ENCODE data around the gene SMG1.

GRCh38 chr16:18958621-18959029 lies 32.4 kb upstream of the SMG1 start:
- TF ChIP-seq, protein P1, sequence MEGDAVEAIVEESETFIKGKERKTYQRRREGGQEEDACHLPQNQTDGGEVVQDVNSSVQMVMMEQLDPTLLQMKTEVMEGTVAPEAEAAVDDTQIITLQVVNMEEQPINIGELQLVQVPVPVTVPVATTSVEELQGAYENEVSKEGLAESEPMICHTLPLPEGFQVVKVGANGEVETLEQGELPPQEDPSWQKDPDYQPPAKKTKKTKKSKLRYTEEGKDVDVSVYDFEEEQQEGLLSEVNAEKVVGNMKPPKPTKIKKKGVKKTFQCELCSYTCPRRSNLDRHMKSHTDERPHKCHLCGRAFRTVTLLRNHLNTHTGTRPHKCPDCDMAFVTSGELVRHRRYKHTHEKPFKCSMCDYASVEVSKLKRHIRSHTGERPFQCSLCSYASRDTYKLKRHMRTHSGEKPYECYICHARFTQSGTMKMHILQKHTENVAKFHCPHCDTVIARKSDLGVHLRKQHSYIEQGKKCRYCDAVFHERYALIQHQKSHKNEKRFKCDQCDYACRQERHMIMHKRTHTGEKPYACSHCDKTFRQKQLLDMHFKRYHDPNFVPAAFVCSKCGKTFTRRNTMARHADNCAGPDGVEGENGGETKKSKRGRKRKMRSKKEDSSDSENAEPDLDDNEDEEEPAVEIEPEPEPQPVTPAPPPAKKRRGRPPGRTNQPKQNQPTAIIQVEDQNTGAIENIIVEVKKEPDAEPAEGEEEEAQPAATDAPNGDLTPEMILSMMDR (IDR thresholded peaks at IDR 0.05), result no peak
- TF ChIP-seq POLR2A (IDR thresholded peaks at IDR 0.05), result no peak

Data from uterus (tissue), 2 donors.